GM10248 (cell line): Measurements from ENCODE around the gene MYL2.

Experiments
- CTCF ChIA-PET: fragments of 300-600 bp; sonication (Branson Sonifier 250); formaldehyde crosslinking; extraction: SDS; loops from one replicate; lab custom pipeline; 2021; ENCODE audit warnings: antibody characterized with exemption; lab: Yijun Ruan, JAX
- POLR2A ChIA-PET: fragments of 350-650 bp; sonication (Branson Sonifier 250); formaldehyde crosslinking; extraction: SDS; loops from one replicate; lab custom pipeline; 2020; ENCODE audit warnings: antibody characterized with exemption; lab: Yijun Ruan, JAX
- DNase-seq: peaks from one replicate; pipeline ENCODE4 v3.0.0; 2012; ENCODE audit errors: extremely low spot score
- CTCF ChIP-seq: IDR thresholded peaks from 2 replicates; pipeline ENCODE4 v1.5.1; 2012; ENCODE audit warnings: mild to moderate bottlenecking, low read depth; ENCODE audit errors: extremely low read depth, missing control alignments, control extremely low read depth

Gene MYL2

DNA sequence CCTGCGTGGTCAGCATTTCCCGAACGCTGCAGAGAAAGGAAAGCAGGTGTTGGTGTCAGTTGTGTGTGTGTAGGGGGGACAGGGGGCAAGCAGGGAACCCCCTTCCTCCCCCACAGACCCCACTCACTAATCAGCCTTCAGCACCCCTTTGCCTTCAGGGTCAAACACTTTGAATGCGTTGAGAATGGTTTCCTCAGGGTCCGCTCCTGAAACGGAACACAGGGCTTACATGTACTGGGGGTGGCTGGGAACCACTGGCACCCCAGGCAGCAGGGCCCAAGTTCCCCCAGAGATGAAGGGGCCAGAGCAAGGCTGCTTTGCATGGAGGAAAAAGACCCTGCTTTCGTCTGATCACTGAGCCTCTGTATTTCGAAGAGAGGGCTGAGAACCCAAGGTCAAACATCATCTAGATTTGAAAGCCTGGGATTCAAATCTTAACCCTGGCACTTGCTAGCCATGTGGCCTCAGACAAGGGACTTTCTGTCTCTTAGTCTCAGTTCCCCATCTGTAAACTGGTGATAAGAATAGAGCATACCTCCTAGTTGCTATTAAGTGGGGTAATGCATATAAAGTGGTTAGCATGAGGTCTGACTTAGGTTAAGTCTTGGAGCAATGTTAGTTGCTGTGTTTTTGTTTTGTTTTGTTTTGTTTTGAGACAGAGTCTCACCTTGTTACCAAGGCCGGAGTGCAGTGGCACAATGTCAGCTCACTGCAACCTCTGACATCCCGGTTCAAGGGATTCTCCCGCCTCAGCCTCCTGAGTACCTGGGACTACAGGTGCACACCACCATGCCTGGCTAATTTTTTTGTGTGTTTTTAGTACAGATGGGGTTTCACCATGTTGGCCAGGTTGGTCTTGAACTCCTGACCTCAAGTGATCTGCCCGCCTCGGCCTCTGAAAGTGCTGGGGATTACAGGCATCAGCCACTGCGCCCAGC lies 7.0 kb downstream of the MYL2 start:
- ChIA-PET CTCF (interaction anchor here (1.3 to 1.9 kb wide), 3 partner anchors 8 to 25 kb away, joined by 3 to 4 read pairs (median 3); no protein-coding TSS in a partner anchor), POLR2A (no interaction called here)
- DNase-seq: peak; percentile 81
- TF ChIP-seq CTCF: no peak

- CTCF ChIA-PET: interaction anchor here (1.3 to 1.9 kb wide), 3 partner anchors 9 to 24 kb away, joined by 3 to 4 read pairs (median 3); no protein-coding TSS in a partner anchor
- POLR2A ChIA-PET: no interaction called here
- TF ChIP-seq CTCF: no peak
- no peak for DNase-seq
Measured at GRCh38 chr12:110912263-110912662, 8.1 kb downstream of the MYL2 start.

DNA sequence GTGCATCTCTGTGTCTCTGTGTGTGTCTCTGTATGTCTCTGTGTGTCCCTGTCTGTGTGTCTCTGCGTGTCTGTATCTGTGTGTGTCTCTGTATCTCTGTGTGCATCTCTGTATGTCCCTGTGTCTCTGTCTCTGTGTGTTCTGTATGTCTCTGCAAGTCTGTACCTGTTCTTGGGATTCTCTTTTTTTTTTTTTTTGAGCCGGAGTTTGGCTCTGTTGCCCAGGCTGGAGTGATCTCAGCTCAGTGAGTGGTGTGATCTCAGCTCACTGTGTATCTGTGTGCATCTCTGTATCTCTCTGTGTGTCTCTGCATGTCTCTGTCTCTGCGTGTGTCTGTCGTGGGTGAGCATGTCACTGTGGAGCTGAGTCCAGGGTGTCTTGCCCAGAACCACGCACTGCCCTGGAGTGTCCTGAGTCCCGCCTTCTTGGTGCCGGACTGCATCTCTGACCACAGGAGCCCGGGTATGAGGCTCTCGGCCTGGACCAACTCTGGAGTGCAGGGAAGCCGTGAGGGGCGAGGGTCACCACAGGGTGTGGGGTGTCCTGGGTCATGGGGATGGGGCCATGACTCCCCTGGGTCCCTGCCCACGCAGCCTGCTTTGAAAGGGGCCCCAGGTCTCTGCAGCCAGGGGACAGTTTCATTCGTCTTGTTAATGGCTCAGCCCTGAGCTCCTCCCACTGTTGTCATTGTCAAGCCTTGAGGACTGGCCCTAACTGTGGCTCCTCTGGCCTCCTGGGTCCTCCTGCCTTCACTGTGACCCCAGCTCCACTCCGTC lies 11.8 kb downstream of the MYL2 start:
- ChIA-PET CTCF (interaction anchor here (1.0 to 1.9 kb wide), 4 partner anchors 10 to 15 kb away, joined by 3 to 10 read pairs (median 4); no protein-coding TSS in a partner anchor), POLR2A (no interaction called here)
- no peak for TF ChIP-seq CTCF
- DNase-seq: peak; percentile 43

DNA sequence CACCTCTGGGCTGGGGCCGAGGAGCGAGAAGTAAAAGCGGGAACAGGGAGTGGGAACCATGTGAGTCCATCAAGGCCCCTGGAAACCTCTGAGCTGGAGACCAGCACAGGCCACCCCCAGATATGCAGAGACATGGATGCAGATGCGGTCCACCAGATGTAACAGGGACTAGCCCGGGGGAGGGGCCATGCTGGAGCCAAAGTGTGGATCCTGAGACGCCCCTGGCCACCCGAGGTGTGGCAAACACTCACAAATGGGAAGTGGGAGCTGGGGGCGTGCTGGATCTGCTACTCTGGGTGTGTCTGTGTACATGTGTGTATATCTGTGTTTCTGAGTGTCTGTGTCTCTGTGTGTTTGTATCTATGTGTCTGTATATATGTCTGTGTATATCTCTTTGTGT lies 12.8 kb downstream of the MYL2 start:
- CTCF ChIA-PET: interaction anchor here (1.9 kb wide), 1 partner anchor 13 kb away, joined by 10 read pairs; no protein-coding TSS in a partner anchor
- POLR2A ChIA-PET: interaction anchor here (0.5 kb wide), 1 partner anchor 287 kb away, joined by 4 read pairs; no protein-coding TSS in a partner anchor
- TF ChIP-seq CTCF: no peak
- DNase-seq: no peak

GRCh38 chr12:110906985-110907384 lies 13.4 kb downstream of the MYL2 start:
- ChIA-PET CTCF (interaction anchor here (1.4 kb wide), 2 partner anchors 10 to 14 kb away, joined by 5 to 8 read pairs; no protein-coding TSS in a partner anchor), POLR2A (interaction anchor here (0.5 kb wide), 1 partner anchor 286 kb away, joined by 4 read pairs; no protein-coding TSS in a partner anchor)
- TF ChIP-seq CTCF: no peak
- no peak for DNase-seq

DNA sequence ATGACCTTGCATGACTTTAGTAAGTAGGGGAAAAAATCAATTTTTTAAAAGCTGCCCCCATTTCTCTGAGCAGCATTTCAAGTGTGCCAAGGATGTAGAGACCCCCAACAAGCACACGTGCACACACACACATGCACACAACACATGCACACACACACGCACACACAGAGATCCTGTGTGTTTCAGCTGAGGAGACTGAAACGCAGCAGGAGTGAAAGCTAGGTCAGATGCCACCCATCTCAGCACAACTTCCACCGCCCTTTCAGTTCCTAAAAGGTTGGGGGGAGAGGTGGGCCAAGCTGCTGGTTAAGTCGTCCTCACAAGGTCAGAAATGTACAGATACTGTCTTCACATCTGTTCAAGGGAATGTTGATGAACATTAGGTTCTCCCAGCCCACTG lies 13.9 kb downstream of the MYL2 start:
- ChIA-PET POLR2A (no interaction called here), CTCF (interaction anchor here (1.4 kb wide), 2 partner anchors 10 to 13 kb away, joined by 5 to 8 read pairs; no protein-coding TSS in a partner anchor)
- no peak for DNase-seq
- TF ChIP-seq CTCF: no peak
